GM18907 (cell line): ENCODE measurements around the gene GNAO1.

Experiments
- ATAC-seq: cut with Tn5 transposase; IDR thresholded peaks from one replicate; pipeline ENCODE4 v1.9.1; 2021; ENCODE audit warnings: mild to moderate bottlenecking, moderate library complexity; ENCODE audit not compliant: unreplicated experiment

Gene GNAO1

GRCh38 chr16:56344518-56345405 is 153.5 kb downstream of the GNAO1 start:
- no peak for ATAC-seq

- no peak for ATAC-seq
These were observed 154.2 kb downstream of the GNAO1 start for GRCh38 chr16:56345406-56346050.

- ATAC-seq: no peak
These were observed 155.0 kb downstream of the GNAO1 start for GRCh38 chr16:56346131-56346890.

GRCh38 chr16:56347166-56347565 is 155.9 kb downstream of the GNAO1 start:
- ATAC-seq: no peak

GRCh38 chr16:56347670-56348069 is 156.4 kb downstream of the GNAO1 start:
- no peak for ATAC-seq

- ATAC-seq: no peak
These were observed 157.1 kb downstream of the GNAO1 start for GRCh38 chr16:56348168-56349085.

- ATAC-seq: no peak
These were observed 157.8 kb downstream of the GNAO1 start for GRCh38 chr16:56349086-56349415.

- ATAC-seq: no peak
These were observed 158.4 kb downstream of the GNAO1 start for GRCh38 chr16:56349711-56350161.

- no peak for ATAC-seq
These were observed 159.5 kb downstream of the GNAO1 start for GRCh38 chr16:56350491-56351405.

GRCh38 chr16:56351481-56351880 is 160.2 kb downstream of the GNAO1 start:
- no peak for ATAC-seq

- no peak for ATAC-seq
These were observed 161.2 kb downstream of the GNAO1 start for GRCh38 chr16:56352351-56353053.

- ATAC-seq: no peak
These were observed 162.0 kb downstream of the GNAO1 start for GRCh38 chr16:56353054-56353921.

GRCh38 chr16:56354016-56354415 is 162.7 kb downstream of the GNAO1 start:
- no peak for ATAC-seq

GRCh38 chr16:56354746-56355145 is 163.5 kb downstream of the GNAO1 start:
- ATAC-seq: no peak

GRCh38 chr16:56355221-56355620 is 163.9 kb downstream of the GNAO1 start:
- ATAC-seq: no peak

GRCh38 chr16:56355786-56356275 is 164.5 kb downstream of the GNAO1 start:
- no peak for ATAC-seq
